ENCODE data around the gene ERVH48-1. TPM values are rescaled to one million over a fixed set of nuclear protein-coding genes. Genes with fewer than 3 reads are reported as not detected.

The ERVH48-1 gene
- total RNA-seq, 1 experiment from 2014 or later, result 14.7 TPM

DNA sequence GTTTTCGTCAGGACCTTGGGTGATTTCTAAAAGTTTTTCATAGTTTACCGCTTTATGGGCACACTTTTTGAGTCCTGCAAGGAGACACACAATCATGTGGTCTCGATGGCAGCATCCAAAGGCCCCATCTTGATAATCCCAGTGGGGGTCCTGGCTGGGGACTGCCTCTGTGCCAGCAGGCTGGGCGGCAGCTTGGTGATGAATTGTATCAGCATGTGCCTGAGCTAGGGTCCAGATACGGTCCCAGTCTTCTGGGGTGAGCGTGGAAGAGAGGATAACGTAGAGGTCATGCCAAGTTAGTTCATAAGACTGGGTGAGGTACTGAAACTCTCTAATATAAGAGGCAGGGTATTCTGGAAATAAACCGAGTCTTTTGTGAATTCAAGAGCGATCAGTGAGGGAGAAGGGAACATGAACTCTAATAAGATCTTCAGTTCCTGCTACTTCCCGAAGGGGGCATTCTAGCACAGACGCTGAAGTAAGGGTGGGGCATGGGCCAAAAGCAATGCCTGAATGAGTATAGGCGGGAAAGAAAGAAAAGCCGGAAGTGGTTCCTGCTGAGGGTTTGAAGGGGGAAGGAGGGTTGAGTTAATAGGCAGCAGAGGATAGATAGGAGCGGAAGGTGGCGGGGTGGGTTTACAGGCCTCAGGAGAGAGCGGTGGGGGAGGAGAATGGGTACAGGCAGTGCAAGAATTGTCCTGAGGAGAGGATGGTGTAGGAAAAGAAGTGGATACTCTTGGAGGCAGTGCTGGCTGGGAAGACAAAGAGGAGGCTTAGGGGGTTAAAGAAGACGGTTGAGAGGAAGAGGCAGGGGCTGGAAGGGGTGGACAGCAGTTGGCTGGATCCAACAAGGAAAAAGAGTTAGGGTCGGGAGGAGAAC is 1.6 kb downstream of the ERVH48-1 start (continued):
- TF ChIP-seq, protein P1, sequence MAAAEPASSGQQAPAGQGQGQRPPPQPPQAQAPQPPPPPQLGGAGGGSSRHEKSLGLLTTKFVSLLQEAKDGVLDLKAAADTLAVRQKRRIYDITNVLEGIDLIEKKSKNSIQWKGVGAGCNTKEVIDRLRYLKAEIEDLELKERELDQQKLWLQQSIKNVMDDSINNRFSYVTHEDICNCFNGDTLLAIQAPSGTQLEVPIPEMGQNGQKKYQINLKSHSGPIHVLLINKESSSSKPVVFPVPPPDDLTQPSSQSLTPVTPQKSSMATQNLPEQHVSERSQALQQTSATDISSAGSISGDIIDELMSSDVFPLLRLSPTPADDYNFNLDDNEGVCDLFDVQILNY (CRISPR knock-in tag; IDR thresholded peaks at IDR 0.05), result peak; percentile 73
- TF ChIP-seq CREB1 (CRISPR knock-in tag; IDR thresholded peaks at IDR 0.05) (no peak), JUN (CRISPR knock-in tag; IDR thresholded peaks at IDR 0.05) (no peak), ATF1 (CRISPR knock-in tag; IDR thresholded peaks at IDR 0.05) (no peak), NR2C2 (CRISPR knock-in tag; IDR thresholded peaks at IDR 0.05) (no peak), FOXJ3 (CRISPR knock-in tag; IDR thresholded peaks at IDR 0.05; ENCODE audit: borderline replicate concordance) (no peak), MXD4 (CRISPR knock-in tag; IDR thresholded peaks at IDR 0.05; ENCODE audit: borderline replicate concordance) (no peak), TEAD1 (CRISPR knock-in tag; IDR thresholded peaks at IDR 0.05) (peak; percentile 64; the same call in 1 of the 2 replicates), JAZF1 (CRISPR knock-in tag; IDR thresholded peaks at IDR 0.05) (no peak), GABPB1 (CRISPR knock-in tag; IDR thresholded peaks at IDR 0.05) (no peak), ETV6 (CRISPR knock-in tag; IDR thresholded peaks at IDR 0.05) (peak; percentile 91), MYBL2 (CRISPR knock-in tag; IDR thresholded peaks at IDR 0.05) (peak; percentile 58; the same call in 1 of the 2 replicates), NR3C1 (CRISPR knock-in tag; conservative IDR thresholded peaks at IDR 0.05; ENCODE audit: low read depth) (no peak), ZNF121 (CRISPR knock-in tag; IDR thresholded peaks at IDR 0.05) (no peak)
- TF ChIP-seq, protein P2, sequence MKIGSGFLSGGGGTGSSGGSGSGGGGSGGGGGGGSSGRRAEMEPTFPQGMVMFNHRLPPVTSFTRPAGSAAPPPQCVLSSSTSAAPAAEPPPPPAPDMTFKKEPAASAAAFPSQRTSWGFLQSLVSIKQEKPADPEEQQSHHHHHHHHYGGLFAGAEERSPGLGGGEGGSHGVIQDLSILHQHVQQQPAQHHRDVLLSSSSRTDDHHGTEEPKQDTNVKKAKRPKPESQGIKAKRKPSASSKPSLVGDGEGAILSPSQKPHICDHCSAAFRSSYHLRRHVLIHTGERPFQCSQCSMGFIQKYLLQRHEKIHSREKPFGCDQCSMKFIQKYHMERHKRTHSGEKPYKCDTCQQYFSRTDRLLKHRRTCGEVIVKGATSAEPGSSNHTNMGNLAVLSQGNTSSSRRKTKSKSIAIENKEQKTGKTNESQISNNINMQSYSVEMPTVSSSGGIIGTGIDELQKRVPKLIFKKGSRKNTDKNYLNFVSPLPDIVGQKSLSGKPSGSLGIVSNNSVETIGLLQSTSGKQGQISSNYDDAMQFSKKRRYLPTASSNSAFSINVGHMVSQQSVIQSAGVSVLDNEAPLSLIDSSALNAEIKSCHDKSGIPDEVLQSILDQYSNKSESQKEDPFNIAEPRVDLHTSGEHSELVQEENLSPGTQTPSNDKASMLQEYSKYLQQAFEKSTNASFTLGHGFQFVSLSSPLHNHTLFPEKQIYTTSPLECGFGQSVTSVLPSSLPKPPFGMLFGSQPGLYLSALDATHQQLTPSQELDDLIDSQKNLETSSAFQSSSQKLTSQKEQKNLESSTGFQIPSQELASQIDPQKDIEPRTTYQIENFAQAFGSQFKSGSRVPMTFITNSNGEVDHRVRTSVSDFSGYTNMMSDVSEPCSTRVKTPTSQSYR (CRISPR knock-in tag; IDR thresholded peaks at IDR 0.05), result peak; percentile 88
- TF ChIP-seq, protein P3, sequence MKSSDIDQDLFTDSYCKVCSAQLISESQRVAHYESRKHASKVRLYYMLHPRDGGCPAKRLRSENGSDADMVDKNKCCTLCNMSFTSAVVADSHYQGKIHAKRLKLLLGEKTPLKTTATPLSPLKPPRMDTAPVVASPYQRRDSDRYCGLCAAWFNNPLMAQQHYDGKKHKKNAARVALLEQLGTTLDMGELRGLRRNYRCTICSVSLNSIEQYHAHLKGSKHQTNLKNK (CRISPR knock-in tag; IDR thresholded peaks at IDR 0.05), result no peak
- TF ChIP-seq, protein P4, sequence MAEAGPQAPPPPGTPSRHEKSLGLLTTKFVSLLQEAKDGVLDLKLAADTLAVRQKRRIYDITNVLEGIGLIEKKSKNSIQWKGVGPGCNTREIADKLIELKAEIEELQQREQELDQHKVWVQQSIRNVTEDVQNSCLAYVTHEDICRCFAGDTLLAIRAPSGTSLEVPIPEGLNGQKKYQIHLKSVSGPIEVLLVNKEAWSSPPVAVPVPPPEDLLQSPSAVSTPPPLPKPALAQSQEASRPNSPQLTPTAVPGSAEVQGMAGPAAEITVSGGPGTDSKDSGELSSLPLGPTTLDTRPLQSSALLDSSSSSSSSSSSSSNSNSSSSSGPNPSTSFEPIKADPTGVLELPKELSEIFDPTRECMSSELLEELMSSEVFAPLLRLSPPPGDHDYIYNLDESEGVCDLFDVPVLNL (CRISPR knock-in tag; IDR thresholded peaks at IDR 0.05; ENCODE audit: borderline replicate concordance, low read depth), result no peak
- TF ChIP-seq, protein P5, sequence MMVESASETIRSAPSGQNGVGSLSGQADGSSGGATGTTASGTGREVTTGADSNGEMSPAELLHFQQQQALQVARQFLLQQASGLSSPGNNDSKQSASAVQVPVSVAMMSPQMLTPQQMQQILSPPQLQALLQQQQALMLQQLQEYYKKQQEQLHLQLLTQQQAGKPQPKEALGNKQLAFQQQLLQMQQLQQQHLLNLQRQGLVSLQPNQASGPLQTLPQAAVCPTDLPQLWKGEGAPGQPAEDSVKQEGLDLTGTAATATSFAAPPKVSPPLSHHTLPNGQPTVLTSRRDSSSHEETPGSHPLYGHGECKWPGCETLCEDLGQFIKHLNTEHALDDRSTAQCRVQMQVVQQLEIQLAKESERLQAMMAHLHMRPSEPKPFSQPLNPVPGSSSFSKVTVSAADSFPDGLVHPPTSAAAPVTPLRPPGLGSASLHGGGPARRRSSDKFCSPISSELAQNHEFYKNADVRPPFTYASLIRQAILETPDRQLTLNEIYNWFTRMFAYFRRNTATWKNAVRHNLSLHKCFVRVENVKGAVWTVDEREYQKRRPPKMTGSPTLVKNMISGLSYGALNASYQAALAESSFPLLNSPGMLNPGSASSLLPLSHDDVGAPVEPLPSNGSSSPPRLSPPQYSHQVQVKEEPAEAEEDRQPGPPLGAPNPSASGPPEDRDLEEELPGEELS (CRISPR knock-in tag; IDR thresholded peaks at IDR 0.05), result 0 out of 2 replicates have a peak, but pooled peaks have one; percentile 33
- TF ChIP-seq, protein P6, sequence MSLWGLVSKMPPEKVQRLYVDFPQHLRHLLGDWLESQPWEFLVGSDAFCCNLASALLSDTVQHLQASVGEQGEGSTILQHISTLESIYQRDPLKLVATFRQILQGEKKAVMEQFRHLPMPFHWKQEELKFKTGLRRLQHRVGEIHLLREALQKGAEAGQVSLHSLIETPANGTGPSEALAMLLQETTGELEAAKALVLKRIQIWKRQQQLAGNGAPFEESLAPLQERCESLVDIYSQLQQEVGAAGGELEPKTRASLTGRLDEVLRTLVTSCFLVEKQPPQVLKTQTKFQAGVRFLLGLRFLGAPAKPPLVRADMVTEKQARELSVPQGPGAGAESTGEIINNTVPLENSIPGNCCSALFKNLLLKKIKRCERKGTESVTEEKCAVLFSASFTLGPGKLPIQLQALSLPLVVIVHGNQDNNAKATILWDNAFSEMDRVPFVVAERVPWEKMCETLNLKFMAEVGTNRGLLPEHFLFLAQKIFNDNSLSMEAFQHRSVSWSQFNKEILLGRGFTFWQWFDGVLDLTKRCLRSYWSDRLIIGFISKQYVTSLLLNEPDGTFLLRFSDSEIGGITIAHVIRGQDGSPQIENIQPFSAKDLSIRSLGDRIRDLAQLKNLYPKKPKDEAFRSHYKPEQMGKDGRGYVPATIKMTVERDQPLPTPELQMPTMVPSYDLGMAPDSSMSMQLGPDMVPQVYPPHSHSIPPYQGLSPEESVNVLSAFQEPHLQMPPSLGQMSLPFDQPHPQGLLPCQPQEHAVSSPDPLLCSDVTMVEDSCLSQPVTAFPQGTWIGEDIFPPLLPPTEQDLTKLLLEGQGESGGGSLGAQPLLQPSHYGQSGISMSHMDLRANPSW (CRISPR knock-in tag; conservative IDR thresholded peaks at IDR 0.05; ENCODE audit: low read depth), result no peak
- TF ChIP-seq, protein P7, sequence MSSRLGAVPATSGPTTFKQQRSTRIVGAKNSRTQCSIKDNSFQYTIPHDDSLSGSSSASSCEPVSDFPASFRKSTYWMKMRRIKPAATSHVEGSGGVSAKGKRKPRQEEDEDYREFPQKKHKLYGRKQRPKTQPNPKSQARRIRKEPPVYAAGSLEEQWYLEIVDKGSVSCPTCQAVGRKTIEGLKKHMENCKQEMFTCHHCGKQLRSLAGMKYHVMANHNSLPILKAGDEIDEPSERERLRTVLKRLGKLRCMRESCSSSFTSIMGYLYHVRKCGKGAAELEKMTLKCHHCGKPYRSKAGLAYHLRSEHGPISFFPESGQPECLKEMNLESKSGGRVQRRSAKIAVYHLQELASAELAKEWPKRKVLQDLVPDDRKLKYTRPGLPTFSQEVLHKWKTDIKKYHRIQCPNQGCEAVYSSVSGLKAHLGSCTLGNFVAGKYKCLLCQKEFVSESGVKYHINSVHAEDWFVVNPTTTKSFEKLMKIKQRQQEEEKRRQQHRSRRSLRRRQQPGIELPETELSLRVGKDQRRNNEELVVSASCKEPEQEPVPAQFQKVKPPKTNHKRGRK (CRISPR knock-in tag; IDR thresholded peaks at IDR 0.05; ENCODE audit: borderline replicate concordance), result no peak
- TF ChIP-seq, protein P8, sequence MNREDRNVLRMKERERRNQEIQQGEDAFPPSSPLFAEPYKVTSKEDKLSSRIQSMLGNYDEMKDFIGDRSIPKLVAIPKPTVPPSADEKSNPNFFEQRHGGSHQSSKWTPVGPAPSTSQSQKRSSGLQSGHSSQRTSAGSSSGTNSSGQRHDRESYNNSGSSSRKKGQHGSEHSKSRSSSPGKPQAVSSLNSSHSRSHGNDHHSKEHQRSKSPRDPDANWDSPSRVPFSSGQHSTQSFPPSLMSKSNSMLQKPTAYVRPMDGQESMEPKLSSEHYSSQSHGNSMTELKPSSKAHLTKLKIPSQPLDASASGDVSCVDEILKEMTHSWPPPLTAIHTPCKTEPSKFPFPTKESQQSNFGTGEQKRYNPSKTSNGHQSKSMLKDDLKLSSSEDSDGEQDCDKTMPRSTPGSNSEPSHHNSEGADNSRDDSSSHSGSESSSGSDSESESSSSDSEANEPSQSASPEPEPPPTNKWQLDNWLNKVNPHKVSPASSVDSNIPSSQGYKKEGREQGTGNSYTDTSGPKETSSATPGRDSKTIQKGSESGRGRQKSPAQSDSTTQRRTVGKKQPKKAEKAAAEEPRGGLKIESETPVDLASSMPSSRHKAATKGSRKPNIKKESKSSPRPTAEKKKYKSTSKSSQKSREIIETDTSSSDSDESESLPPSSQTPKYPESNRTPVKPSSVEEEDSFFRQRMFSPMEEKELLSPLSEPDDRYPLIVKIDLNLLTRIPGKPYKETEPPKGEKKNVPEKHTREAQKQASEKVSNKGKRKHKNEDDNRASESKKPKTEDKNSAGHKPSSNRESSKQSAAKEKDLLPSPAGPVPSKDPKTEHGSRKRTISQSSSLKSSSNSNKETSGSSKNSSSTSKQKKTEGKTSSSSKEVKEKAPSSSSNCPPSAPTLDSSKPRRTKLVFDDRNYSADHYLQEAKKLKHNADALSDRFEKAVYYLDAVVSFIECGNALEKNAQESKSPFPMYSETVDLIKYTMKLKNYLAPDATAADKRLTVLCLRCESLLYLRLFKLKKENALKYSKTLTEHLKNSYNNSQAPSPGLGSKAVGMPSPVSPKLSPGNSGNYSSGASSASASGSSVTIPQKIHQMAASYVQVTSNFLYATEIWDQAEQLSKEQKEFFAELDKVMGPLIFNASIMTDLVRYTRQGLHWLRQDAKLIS (CRISPR knock-in tag; IDR thresholded peaks at IDR 0.05; ENCODE audit: borderline replicate concordance), result no peak; the same call in 1 of the 2 replicates

All from WTC11 (cell line).